Thyroid gland (tissue), 4 donors: ENCODE data around the gene TBCD.

Experiments
- CTCF ChIP-seq, 6 experiments: fragments of 200-600 bp in 3 of 6; fragments of 450-650 bp in 3 of 6; sonication (generic) in 3 of 6; IDR thresholded peaks; one replicate each; pipeline ENCODE4 v1.5.1; 2016 to 2019; ENCODE audit warnings: antibody characterized with exemption in 6 of 6, mild to moderate bottlenecking in 2 of 6, inconsistent platforms in 1 of 6, moderate library complexity in 1 of 6
- POLR2A ChIP-seq, 2 donors: fragments of 450-650 bp; IDR thresholded peaks; one replicate each; pipeline ENCODE4 v1.6.1; 2017; ENCODE audit warnings: antibody characterized with exemption in 2 of 2, mild to moderate bottlenecking in 2 of 2, moderate library complexity in 1 of 2

- TF ChIP-seq CTCF (IDR thresholded peaks at IDR 0.05): no peak
- no peak for TF ChIP-seq POLR2A (IDR thresholded peaks at IDR 0.05)
Measured at GRCh38 chr17:82808006-82808405, 56.1 kb downstream of the TBCD start.
